Measurements from ENCODE around the gene ACCS.

DNA sequence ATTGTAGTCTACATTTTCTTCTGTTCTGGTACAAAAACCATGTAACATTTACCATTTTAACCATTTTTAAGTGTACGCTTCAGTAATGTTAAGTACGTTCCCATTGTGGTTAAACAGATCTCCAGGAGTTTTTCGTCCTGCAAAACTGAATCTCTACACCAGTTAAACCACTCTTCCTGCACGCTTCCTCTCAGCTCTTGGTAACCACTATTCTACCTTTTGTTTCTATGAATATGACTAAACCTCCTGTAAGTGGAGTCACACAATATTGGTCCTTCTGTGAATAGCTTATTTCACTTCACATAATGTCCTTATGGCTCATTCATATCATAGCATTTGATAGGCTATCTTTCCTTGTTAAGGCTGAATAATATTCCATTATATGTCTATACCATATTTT lies 22.3 kb downstream of the ACCS start:
- no peak for TF ChIP-seq MAX (CRISPR knock-in tag; IDR thresholded peaks at IDR 0.05)
- TF ChIP-seq, protein P1, sequence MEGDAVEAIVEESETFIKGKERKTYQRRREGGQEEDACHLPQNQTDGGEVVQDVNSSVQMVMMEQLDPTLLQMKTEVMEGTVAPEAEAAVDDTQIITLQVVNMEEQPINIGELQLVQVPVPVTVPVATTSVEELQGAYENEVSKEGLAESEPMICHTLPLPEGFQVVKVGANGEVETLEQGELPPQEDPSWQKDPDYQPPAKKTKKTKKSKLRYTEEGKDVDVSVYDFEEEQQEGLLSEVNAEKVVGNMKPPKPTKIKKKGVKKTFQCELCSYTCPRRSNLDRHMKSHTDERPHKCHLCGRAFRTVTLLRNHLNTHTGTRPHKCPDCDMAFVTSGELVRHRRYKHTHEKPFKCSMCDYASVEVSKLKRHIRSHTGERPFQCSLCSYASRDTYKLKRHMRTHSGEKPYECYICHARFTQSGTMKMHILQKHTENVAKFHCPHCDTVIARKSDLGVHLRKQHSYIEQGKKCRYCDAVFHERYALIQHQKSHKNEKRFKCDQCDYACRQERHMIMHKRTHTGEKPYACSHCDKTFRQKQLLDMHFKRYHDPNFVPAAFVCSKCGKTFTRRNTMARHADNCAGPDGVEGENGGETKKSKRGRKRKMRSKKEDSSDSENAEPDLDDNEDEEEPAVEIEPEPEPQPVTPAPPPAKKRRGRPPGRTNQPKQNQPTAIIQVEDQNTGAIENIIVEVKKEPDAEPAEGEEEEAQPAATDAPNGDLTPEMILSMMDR (IDR thresholded peaks at IDR 0.05), result no peak
- TF ChIP-seq E2F1 (CRISPR knock-in tag; IDR thresholded peaks at IDR 0.05), result no peak
- TF ChIP-seq SP1 (CRISPR knock-in tag; conservative IDR thresholded peaks at IDR 0.05), result no peak
- no peak for TF ChIP-seq ZNF121 (CRISPR knock-in tag; IDR thresholded peaks at IDR 0.05)
- no peak for TF ChIP-seq FOXJ3 (CRISPR knock-in tag; IDR thresholded peaks at IDR 0.05; ENCODE audit: borderline replicate concordance)
- TF ChIP-seq NFYB (CRISPR knock-in tag; conservative IDR thresholded peaks at IDR 0.05; ENCODE audit: low read depth), result no peak

Measured in WTC11 (cell line).